HFF-Myc (cell line): ENCODE data around the gene MRFAP1.

Source experiments
- DNase-seq: peaks from one replicate; pipeline ENCODE4 v3.0.0-alpha.2; 2011; ENCODE audit warnings: low read depth; ENCODE audit errors: extremely low read depth
- H3K4me3 ChIP-seq: replicated peaks from 2 replicates; pipeline ENCODE4 v1.5.1; 2011; ENCODE audit warnings: low read depth, mild to moderate bottlenecking, control low read depth, low read length
- TF ChIP-seq, protein P1 (sequence below): IDR thresholded peaks from 2 replicates; pipeline ENCODE4 v1.5.1; 2012; ENCODE audit warnings: mild to moderate bottlenecking, low read depth, low read length, control low read depth; ENCODE audit errors: missing control alignments

The MRFAP1 gene

DNA sequence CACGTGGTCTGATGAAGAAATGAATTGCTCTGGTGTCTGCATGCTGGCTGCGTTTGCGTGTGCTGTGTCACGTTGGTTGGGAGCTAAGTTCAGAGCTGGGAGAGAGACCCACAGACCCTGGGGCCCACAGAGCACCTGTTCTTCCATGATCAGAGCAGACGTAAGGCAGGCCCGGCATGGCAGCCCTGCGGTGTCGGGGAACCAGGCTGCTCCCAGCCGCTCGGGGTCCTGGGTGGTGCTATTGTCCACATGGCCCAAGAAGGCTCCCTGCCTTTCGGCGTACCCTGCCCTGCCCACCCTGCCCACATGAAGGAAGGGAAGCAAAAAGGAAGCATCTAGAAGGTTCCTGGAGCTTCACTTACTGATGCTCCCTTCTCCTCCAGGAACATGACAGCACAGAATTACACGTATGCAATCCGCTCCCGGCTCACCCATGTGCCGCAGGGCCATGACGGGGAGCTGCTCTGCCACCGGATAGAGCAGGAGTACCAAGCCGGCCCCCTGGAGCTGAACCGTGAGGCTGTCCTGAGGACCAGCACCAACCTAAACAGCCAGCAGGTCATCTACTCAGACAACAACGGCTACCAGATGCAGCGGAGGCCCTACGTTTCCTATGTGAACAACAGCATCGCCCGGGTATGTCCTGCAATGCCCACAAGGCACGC, 30.9 kb upstream of the MRFAP1 start:
- H3K4me3 ChIP-seq = no peak overlapping the region
- no peak for DNase-seq
- TF ChIP-seq, protein P1, sequence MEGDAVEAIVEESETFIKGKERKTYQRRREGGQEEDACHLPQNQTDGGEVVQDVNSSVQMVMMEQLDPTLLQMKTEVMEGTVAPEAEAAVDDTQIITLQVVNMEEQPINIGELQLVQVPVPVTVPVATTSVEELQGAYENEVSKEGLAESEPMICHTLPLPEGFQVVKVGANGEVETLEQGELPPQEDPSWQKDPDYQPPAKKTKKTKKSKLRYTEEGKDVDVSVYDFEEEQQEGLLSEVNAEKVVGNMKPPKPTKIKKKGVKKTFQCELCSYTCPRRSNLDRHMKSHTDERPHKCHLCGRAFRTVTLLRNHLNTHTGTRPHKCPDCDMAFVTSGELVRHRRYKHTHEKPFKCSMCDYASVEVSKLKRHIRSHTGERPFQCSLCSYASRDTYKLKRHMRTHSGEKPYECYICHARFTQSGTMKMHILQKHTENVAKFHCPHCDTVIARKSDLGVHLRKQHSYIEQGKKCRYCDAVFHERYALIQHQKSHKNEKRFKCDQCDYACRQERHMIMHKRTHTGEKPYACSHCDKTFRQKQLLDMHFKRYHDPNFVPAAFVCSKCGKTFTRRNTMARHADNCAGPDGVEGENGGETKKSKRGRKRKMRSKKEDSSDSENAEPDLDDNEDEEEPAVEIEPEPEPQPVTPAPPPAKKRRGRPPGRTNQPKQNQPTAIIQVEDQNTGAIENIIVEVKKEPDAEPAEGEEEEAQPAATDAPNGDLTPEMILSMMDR = no peak

DNA sequence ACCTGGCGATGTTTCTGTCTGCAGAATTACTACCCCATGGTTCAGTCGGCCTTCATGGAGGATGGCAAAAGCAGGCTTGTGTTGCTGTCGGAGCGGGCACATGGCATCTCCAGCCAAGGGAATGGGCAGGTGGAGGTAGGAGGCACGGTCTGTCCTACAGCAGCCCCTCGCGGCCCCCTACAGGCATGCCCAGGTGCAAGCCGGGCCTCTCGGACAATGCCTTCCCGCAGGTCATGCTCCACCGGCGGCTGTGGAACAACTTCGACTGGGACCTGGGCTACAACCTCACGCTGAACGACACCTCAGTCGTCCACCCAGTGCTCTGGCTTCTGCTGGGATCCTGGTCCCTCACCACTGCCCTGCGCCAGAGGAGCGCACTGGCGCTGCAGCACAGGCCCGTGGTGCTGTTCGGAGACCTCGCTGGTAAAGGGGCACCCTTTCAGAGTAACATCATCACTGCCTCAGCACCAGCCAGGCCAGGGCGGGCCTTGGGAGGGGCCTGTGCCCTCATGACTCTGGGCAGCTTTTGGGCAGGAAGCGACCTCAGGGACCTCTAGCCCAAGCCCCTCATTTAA, 29.5 kb upstream of the MRFAP1 start:
- DNase-seq = no peak
- TF ChIP-seq, protein P1 = no peak

DNA sequence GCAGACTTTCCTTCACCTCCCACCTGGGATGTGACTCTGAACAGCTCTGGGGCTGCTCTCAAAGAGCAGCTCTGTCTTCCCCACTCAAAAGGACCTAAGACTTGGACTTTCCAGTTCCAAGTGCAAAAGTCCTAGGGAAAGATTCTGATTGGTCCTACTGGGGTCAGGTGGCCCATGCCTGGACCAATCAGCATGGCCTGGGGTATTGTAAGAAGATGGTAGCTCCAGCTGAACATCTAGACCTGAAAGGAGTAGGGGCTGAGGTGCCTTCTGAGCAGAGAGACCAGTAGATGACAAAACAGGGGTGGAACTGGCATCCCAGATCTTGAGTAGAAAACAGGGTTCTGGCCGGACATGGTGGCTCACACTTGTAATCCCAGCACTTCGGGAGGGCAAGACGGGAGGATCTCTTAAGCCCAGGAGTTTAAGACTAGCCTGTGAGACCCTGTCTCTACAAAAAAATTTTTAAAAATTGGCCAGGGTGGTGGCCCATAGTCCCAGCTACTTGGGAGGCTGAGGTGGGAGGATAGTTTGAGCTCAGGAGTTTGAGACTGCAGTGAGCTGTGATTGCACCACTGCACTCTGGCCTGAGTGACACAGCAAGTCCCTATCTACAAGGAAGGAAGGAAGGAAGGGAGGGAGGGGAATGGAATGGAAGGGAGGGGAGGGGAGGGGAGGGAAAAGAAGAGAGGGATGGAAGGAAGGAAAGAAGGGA, 27.4 kb upstream of the MRFAP1 start:
- no peak for DNase-seq
- no peak overlapping the region for H3K4me3 ChIP-seq
- TF ChIP-seq, protein P1 = no peak

More for the DNA sequence above, 29.5 kb upstream of the MRFAP1 start:
- no peak overlapping the region for H3K4me3 ChIP-seq

DNA sequence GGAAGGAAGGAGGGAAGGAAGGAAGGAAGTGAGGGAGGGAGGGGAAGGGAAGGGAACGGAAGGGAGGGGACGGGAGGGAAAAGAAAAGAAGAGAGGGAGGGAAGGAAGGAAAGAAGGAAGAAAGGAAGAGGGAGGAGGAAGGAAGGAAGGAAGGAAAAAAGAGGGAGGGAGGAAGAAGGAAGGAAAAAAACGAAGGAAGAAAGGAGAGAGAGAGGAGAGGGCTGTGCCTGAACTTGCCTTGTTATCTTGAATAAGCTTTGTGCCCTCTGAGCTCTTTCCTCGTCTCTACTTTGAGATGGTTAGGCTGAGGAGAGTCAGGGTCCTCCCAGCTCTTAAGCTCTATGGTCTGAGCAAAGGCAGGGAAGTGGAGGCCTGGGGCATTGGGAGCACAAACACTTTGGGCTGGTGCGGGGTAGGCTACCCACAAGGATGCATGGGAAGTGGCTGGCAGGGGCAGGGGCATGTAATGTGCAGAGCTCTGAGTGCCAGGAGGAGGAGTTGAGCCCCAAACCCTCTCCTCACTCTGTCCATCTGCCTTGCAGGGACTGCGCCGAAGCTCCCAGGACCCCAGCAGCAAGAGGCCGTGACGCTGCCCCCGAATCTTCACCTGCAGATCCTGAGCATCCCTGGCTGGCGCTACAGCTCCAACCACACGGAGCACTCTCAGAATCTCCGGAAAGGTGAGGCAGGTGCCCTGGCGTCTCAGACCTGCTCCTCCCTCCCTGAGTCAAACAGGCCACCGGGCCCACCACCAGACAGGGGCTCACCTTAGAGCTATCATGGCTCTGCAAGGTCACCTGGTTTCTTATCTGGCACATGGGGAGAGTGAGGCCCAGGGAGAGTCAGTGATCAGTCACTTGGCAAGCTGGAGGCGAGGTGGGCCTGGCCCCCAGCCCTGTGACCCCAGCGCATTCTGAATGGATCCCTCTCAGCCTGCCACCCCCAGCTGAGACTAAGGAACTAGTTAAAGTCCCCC, 26.5 kb upstream of the MRFAP1 start:
- no peak overlapping the region for H3K4me3 ChIP-seq
- TF ChIP-seq, protein P1 = no peak
- no peak for DNase-seq

DNA sequence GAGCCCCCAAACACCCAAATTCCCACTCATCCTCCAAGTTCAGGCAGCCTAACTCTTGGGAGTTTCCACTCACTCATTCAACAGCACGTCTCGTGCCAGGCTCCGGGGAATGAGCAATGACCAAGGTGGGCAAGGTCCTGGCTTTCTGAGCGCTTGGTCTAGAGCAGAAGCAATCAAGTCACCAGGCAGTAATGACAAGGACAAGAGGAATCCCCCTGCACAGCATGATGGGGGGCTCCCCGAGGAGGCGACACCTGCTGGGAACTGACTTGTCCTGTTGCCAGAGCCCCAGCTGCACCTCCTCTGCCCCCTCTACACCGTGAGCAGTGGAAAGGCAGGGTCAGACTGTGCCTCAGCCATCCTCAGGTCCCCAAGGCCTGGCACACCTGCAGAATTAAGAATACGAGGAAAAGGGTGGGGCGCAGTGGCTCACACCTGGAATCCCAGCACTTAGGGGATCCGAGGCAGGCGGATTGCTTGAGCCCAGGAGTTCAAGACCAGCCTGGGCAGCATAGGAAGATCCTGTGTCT, 25.7 kb upstream of the MRFAP1 start:
- H3K4me3 ChIP-seq = no peak overlapping the region
- TF ChIP-seq, protein P1 = no peak
- DNase-seq = no peak
